Aorta (tissue), 5 donors: ENCODE data around the gene CD101. TPM values are rescaled to one million over a fixed set of nuclear protein-coding genes. Genes with fewer than 3 reads are reported as not detected.

Experiments used
- ATAC-seq: fragments of 200-7000 bp; cut with Tn5 transposase; one replicate; pipeline ENCODE4 v1.9.1; 2022; ENCODE audit warnings: moderate library complexity; ENCODE audit not compliant: low FRiP score
- DNase-seq, 2 donors: peaks; one replicate each; pipeline ENCODE4 v3.0.0-alpha.2; 2020
- H3K27ac ChIP-seq, 2 donors: one replicate each; pipeline ENCODE4 v1.5.1; 2013; ENCODE audit warnings: low read length in 2 of 2, mild to moderate bottlenecking in 2 of 2, moderate library complexity in 2 of 2, control low read depth in 1 of 2, inconsistent platforms in 1 of 2, low read depth in 1 of 2
- H3K27me3 ChIP-seq, 2 donors: one replicate each; pipeline ENCODE4 v1.6.1; 2013; ENCODE audit warnings: control low read depth in 1 of 2, low read length in 1 of 2, mild to moderate bottlenecking in 1 of 2, moderate library complexity in 1 of 2; ENCODE audit not compliant: insufficient read depth in 2 of 2, control insufficient read depth in 1 of 2
- H3K36me3 ChIP-seq, 2 donors: one replicate each; pipeline ENCODE4 v1.6.1; 2013; ENCODE audit warnings: control low read depth in 1 of 2, low read length in 1 of 2, mild to moderate bottlenecking in 1 of 2; ENCODE audit not compliant: insufficient read depth in 2 of 2, control insufficient read depth in 1 of 2
- H3K4me1 ChIP-seq, 2 donors: one replicate each; pipeline ENCODE4 v1.6.1; 2013; ENCODE audit warnings: low read length in 2 of 2, control low read depth in 1 of 2, mild to moderate bottlenecking in 1 of 2, moderate library complexity in 1 of 2; ENCODE audit not compliant: insufficient read depth in 2 of 2, control insufficient read depth in 1 of 2
- H3K4me3 ChIP-seq, 2 donors: one replicate each; pipeline ENCODE4 v1.5.1; 2013; ENCODE audit warnings: low read length in 2 of 2, control low read depth in 1 of 2, mild to moderate bottlenecking in 1 of 2
- H3K9me3 ChIP-seq: one replicate; pipeline ENCODE4 v1.6.1; 2013; ENCODE audit warnings: mild to moderate bottlenecking, low read length; ENCODE audit not compliant: control insufficient read depth
- WGBS, 2 donors: extraction: QIAGEN DNeasy Blood & Tissue Kit; methylation state at CpG; one replicate each; pipeline ENCODE4 v1.1.7; 2013; 5-methylcytosine and 5-hydroxymethylcytosine counted together
- intact Hi-C, 2 donors: fragments of 100-400 bp; cut with DNase I; formaldehyde crosslinking; loops; one replicate each; pipeline versions ENCODE4 v1.14.2 to v1.15.0; 2022
- polyA plus RNA-seq, 2 donors: library from polyadenylated mRNA; stranded (reverse); fragments of 200-250 nt; gene quantifications; one replicate each; pipeline ENCODE4 v1.2.3, GENCODE V29; 2013
- total RNA-seq, 2 donors: library from RNA; stranded (reverse); fragmentation: NEBNext Ultra II Directional; extraction: Animal tissue kit (Norgen Biotek cat#: 25700); gene quantifications; one replicate each; pipeline ENCODE4 v1.2.1, GENCODE V29; 2021
- donor health status: healthy with polysubstance abuse.
- donor health status: Bipolar disorder and iron deficiency.
- donor health status: DM: no; HTN: no; CAD: no.
- donor health status: DM: no; HTN: no; CAD: no.
- donor health status: DM: yes; HTN: yes; CAD: no.

CD101 gene
- total and polyA plus RNA-seq, 4 donors: 1.2 to 2.4 (median 2.4) TPM; not detected in 1

DNA sequence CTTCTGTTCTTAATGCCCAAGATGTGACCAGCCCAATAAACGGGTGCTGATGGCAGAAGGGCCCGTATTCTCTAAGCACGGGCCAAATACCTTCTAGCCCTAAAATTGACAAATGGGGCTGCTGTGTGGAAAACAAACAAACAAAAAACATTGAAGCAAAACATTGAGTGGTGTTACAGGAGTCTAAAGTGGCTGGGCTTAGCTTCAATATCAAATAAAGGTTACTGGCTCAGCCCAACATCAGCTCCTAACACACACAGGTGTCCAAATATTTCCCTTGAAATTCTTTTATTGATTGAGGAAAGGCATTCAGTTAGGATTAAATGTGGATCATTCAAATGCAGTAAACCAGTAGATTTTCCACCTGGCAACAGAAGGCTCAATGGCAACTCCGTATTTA is 45.2 kb downstream of the CD101 start:
- 73 to 76% methylated on average over 4 of the region's 4 CpGs for WGBS, 2 donors
- Histone ChIP-seq H3K27me3 (no peaks in the 10 kb centered on the region), H3K4me1 (no peaks in the 10 kb centered on the region), H3K9me3 (no peaks in the 10 kb centered on the region), H3K36me3 (no peaks in the 10 kb centered on the region), H3K4me3 (no peak overlapping the region), H3K27ac (no peak overlapping the region)
- no peak for ATAC-seq
- DNase-seq: no peak
- intact Hi-C loops: no loop called here

DNA sequence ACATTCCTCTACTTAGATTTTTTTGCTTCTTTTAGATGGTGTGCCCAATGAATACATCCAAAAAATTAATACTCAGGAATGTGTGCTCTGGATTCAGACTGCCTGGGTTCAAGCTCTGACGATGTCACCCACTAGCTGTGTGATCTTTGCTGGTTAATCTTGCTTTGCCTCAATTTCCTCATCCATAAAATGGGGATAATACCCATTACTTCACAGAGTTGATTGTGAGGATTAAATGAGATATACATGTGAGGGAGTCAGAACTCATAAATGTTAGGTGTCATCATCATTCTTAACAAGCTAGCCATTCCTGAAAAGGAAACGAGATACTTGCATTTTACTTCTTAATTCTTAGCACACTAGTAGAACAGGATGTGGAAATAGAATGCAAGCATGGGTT is 45.7 kb downstream of the CD101 start:
- WGBS, 2 donors: 92 to 96% methylated on average over 2 of the region's 2 CpGs

DNA sequence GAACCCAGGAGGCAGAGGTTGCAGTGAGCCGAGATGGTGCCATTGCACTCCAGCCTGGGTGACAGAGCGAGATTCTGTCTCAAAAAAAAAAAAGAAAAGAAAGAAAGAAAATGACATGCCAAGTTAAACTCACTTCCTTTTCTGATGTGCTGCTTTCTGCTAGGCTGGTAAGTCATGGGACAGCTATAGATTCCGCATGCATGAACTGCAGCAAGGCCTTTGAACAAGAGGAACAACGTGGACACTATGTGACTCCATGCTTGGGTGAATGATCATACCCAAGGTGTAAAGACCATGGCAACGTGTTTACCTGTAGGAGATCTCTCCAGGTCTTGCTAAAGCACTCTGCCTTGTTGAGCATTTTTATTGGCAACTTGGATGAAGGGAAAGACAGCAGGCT is 48.3 kb downstream of the CD101 start:
- H3K27me3 ChIP-seq: no peaks in the 10 kb centered on the region
- intact Hi-C loops: loop anchor here (5.0 to 10.0 kb wide), 4 partner anchors 135 to 328 kb away; no protein-coding TSS in a partner anchor
- ATAC-seq: no peak

More for the DNA sequence above, 45.7 kb downstream of the CD101 start:
- Histone ChIP-seq H3K27me3 (no peaks in the 10 kb centered on the region), H3K27ac (no peak overlapping the region), H3K4me1 (no peaks in the 10 kb centered on the region), H3K9me3 (no peaks in the 10 kb centered on the region), H3K36me3 (no peaks in the 10 kb centered on the region), H3K4me3 (no peak overlapping the region)
- no peak for DNase-seq
- ATAC-seq: no peak
- intact Hi-C loops: no loop called here

DNA sequence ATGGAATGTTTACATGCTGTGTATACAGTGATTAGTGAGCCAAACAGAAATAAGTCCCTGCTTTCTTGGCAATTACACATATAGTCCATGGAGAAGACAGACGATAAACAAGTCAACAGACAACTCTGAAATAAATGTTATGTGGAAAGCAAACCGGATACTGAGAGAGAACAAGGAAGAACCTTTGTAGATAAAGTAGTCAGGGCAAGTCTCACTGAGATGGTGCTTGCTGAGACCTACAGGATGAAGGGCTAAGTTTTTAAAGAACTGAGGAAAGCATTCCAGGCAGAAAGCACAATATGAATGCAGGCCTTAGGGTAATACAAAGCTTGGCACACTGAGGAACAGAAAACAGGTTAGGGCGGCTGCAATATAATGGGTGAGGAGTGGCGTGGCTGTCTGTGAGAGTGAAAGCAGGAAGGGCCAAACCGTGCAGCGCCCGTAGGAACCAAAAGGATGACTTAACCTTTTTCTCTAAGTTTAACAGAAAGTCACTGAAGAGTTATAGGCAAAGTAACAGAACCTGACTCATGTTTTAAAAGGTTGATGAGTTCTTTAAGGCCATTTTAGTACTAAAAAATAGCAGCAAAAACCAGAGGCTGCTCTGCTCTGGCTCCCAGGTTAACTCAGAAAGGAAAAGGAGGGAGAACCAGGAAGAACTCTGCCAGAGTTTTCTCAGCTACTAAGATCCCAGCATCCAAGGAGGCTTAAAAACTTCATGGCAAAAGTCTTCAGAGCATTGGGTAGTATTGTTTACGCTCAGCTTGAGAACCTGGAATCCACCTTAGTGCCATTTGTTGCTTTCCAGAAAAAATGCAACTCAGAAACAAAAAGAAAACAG is 49.9 kb downstream of the CD101 start:
- peak; percentile 60 for ATAC-seq
- Histone ChIP-seq H3K4me1 (no peaks in the 10 kb centered on the region), H3K27me3 (no peaks in the 10 kb centered on the region), H3K4me3 (no peak overlapping the region), H3K9me3 (no peaks in the 10 kb centered on the region), H3K27ac (no peak overlapping the region), H3K36me3 (no peaks in the 10 kb centered on the region)
- intact Hi-C loops: loop anchor here (5.0 to 10.0 kb wide), 4 partner anchors 137 to 329 kb away; no protein-coding TSS in a partner anchor
- 16 to 60% methylated on average over 8 of the region's 8 CpGs for WGBS, 2 donors
- peak in 1 of 2 donors; percentile 54 for DNase-seq

More for the DNA sequence above, 48.3 kb downstream of the CD101 start:
- Histone ChIP-seq H3K4me1 (no peaks in the 10 kb centered on the region), H3K36me3 (no peaks in the 10 kb centered on the region), H3K4me3 (no peak overlapping the region), H3K9me3 (no peaks in the 10 kb centered on the region), H3K27ac (no peak overlapping the region)
- 90 to 91% methylated on average over 5 of the region's 5 CpGs for WGBS, 2 donors
- DNase-seq: no peak

DNA sequence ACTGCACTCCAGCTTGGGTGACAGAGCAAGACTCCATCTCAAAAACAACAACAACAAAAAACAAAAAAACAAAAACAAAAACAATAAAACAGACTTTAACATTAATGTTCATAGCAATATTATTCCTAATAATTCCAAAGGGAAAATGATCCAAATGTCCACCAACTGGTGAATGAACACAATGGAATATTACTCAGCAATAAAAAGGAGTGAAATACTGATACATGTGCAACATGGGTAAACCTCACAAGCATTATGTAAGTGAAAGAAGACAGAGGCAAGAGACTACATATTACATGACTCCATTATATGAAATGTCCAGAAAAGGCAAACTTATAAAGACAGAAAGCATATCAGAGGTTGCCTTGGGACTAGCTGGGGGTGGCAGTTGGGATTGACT is 52.5 kb downstream of the CD101 start:
- Histone ChIP-seq H3K4me1 (no peaks in the 10 kb centered on the region), H3K27ac (no peak overlapping the region), H3K9me3 (no peaks in the 10 kb centered on the region), H3K36me3 (no peaks in the 10 kb centered on the region), H3K4me3 (no peak overlapping the region), H3K27me3 (no peaks in the 10 kb centered on the region)
- intact Hi-C loops: loop anchor here (5.0 to 10.0 kb wide), 4 partner anchors 139 to 332 kb away; no protein-coding TSS in a partner anchor
- ATAC-seq: no peak
- no peak for DNase-seq

DNA sequence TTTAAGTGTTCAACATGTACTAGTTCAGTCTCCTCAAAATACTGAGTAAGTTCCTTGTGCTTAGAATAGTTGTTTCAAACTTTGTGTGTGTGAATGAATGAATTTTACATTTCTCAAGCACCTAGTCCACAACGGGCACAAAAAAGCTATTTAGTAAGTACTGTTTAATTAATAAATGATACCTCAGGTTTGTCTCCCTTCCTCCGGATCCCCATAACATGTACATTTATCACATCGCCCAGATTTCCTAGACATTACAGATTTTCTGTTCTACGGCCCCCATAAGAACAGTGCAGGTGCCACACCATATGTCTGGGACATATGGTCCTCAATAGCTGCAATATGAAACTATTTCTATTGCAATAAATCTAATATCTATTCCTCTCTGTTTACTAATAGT is 57.2 kb downstream of the CD101 start:
- Histone ChIP-seq H3K27me3 (no peaks in the 10 kb centered on the region), H3K27ac (no peak overlapping the region), H3K36me3 (no peaks in the 10 kb centered on the region), H3K4me1 (no peaks in the 10 kb centered on the region), H3K9me3 (no peaks in the 10 kb centered on the region), H3K4me3 (no peak overlapping the region)
- DNase-seq (no peak), ATAC-seq (no peak)
- 59 to 69% methylated on average over 4 of the region's 4 CpGs for WGBS, 2 donors
- intact Hi-C loops: loop anchor here (5.0 to 10.0 kb wide), 4 partner anchors 144 to 487 kb away; partner anchors contain the start of gene CD58 (in 1 of the 2)

DNA sequence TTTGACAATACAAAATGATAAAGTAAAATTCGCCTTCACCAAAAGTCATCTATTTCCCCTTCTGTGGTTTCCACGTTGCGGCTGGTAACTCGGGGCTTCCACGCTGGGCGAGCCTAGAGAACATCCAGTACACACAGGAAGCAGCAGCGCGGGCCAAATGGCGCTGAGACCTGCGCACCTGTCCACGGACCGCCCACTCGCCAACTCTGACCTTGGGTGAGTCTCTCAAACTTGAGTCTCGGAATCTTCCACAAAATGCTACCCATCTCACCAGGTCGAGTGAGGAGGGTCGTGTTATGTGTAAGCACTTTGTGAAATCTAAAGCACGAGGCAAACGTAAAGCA is 57.7 kb downstream of the CD101 start:
- H3K4me3 ChIP-seq: peak overlapping the region; percentile 14 to 59
- DNase-seq: peak in 1 of 2 donors; percentile 69
- intact Hi-C loops: loop anchor here (5.0 to 10.0 kb wide), 4 partner anchors 145 to 487 kb away; partner anchors contain the start of gene CD58 (in 1 of the 2)
- no peak for ATAC-seq
- 1 to 2% methylated on average over 18 of the region's 18 CpGs for WGBS, 2 donors
- H3K27me3 ChIP-seq: no peaks in the 10 kb centered on the region
- H3K27ac ChIP-seq: no peak overlapping the region
- no peaks in the 10 kb centered on the region for H3K4me1 ChIP-seq
- H3K36me3 ChIP-seq: no peaks in the 10 kb centered on the region
- no peaks in the 10 kb centered on the region for H3K9me3 ChIP-seq

DNA sequence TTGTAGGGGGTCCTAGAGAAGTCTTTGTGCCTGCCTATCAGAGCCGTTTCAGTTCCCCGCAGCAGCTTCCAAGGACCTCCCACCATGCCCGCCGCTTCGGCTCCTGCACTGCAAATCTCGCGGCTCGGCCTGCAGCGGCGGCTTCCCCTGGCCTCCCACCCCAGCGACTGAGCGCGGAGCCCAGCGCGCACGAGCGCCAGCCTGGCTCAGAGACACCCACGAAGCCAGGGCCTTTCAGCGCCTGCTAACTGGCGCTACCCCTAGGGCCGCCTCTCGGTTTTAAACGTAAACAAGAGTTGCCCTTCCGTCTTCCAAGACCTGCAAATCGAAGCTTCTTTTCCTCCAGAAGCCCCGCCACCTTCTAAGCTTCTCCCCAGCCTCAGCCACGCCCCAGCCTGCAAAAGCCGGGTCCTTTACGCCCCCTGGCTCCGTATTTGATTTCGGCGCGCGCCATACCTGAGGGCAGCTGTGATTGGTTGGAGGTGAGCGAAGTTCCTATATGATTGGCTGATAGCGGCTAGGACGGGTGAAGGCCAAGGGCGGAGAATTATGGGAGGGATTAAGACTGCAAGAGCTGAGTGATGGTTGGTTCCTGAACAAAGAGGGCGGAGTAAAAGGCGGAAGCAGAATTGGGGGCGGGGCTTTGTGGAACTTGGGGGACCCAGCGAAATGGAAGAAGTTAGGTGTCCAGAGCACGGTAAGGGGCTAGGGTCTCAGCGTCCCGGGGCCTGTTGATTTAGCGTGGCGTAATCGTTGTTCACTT is 58.3 kb downstream of the CD101 start, which contains the start of gene TTF2:
Gene TTF2, plus strand, starts transcription at position 649 of the 763 bp plus-strand sequence. Its CDS starts 21 bp downstream, at position 670.
- no peaks in the 10 kb centered on the region for H3K36me3 ChIP-seq
- peak; percentile 94 to 95 for DNase-seq
- intact Hi-C loops: loop anchor here (5.0 to 10.0 kb wide), 5 partner anchors 145 to 488 kb away; partner anchors contain the start of genes CD58 (in 2 of the 2) and MAN1A2 (in 1 of the 2)
- WGBS, 2 donors: 0% methylated on average over 48 of the region's 48 CpGs
- peak within 1 kb of the TSS in 1 of 2 donors; percentile 37 for H3K27ac ChIP-seq
- H3K4me3 ChIP-seq: peak within 1 kb of the TSS; percentile 30 to 59
- no peaks in the 10 kb centered on the region for H3K9me3 ChIP-seq
- H3K27me3 ChIP-seq: no peaks in the 10 kb centered on the region
- no peaks in the 10 kb centered on the region for H3K4me1 ChIP-seq
- peak; percentile 99 for ATAC-seq
